Esophagus muscularis mucosa (tissue), 3 donors: Measurements from ENCODE around the gene IQCK.

Source experiments
- POLR2AphosphoS5 ChIP-seq, 2 donors: sonication (generic); formaldehyde crosslinking; IDR thresholded peaks; one replicate each; pipeline ENCODE4 v1.6.1; 2017; ENCODE audit warnings: antibody characterized with exemption in 2 of 2
- TF ChIP-seq, protein P1 (sequence below), 3 experiments: fragments of 200-600 bp in 2 of 3; fragments of 450-650 bp in 1 of 3; sonication (generic) in 2 of 3; IDR thresholded peaks; one replicate each; pipeline ENCODE4 v1.5.1; 2017 to 2019; ENCODE audit warnings: antibody characterized with exemption in 3 of 3, mild to moderate bottlenecking in 2 of 3, moderate library complexity in 1 of 3

DNA sequence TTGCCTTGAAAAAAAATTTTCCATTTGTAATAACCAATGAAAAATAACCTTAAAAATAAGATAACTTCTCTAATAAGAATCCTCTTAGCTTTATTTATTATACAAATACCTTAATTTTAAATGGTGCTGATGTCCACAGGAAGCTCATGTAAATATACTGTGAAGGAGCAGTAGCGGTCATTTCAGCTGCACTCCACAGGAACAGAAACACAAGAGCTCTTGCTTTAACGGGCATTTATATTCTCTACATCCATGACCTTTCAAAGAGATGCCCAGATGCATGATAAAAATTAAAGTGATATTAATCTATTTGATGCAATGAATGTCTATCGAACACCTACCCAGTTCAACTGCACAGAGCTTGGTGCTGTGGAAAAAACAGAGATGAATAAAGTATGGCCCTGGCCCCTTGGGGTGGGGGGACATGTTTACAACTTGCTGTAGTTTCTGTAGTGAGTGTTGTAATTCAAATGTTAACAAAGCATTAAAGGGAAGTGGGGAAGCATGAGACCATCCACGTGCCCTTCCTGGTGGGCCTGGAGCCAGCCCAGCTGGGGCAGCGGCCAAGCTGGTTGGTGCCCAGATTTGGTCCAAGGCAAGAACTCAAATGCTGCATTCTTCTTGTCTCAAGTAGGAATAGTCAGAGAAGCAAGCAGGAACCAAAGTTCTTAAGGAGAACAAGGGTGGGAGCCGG lies 47.9 kb downstream of the IQCK start:
- peak in 1 of 2 donors; percentile 65 for TF ChIP-seq POLR2AphosphoS5 (IDR thresholded peaks at IDR 0.05)
- TF ChIP-seq, protein P1, sequence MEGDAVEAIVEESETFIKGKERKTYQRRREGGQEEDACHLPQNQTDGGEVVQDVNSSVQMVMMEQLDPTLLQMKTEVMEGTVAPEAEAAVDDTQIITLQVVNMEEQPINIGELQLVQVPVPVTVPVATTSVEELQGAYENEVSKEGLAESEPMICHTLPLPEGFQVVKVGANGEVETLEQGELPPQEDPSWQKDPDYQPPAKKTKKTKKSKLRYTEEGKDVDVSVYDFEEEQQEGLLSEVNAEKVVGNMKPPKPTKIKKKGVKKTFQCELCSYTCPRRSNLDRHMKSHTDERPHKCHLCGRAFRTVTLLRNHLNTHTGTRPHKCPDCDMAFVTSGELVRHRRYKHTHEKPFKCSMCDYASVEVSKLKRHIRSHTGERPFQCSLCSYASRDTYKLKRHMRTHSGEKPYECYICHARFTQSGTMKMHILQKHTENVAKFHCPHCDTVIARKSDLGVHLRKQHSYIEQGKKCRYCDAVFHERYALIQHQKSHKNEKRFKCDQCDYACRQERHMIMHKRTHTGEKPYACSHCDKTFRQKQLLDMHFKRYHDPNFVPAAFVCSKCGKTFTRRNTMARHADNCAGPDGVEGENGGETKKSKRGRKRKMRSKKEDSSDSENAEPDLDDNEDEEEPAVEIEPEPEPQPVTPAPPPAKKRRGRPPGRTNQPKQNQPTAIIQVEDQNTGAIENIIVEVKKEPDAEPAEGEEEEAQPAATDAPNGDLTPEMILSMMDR (IDR thresholded peaks at IDR 0.05): no peak
